Esophagus muscularis mucosa (tissue), 2 donors: ENCODE data around the gene C14orf180.

Source experiments
- EP300 ChIP-seq: sonication (generic); formaldehyde crosslinking; IDR thresholded peaks from one replicate; pipeline ENCODE4 v1.6.1; 2017; ENCODE audit warnings: antibody characterized with exemption
- POLR2A ChIP-seq: fragments of 450-650 bp; IDR thresholded peaks from one replicate; pipeline ENCODE4 v1.6.1; 2017; ENCODE audit warnings: antibody characterized with exemption, moderate library complexity, mild to moderate bottlenecking, low read depth

DNA sequence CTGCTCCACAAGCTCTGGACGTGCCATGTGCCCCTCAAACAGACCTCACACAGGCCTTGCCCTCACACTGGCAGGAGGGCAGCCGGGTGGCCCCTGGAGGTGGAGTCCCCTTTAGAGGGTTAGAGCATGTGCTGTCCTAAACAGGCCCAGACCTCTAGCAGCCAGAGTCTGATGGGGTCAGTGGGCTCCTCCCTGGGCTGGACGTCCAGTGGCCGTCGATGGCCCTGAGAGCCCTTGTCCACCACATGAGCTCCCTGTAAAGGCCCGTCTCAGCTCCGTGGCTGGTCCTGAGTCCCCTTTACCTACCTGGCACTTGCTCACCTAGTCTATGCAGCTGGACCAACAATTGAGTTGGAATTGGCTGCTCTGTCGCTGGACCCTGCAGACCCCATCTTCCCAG lies 21.2 kb downstream of the C14orf180 start:
- TF ChIP-seq POLR2A (no peak), EP300 (no peak)
